ENCODE data around the gene NUTM2E. TPM values are rescaled to one million over a fixed set of nuclear protein-coding genes. Genes with fewer than 3 reads are reported as not detected.
"Not testable (repeated sequence)": the region's sequence is repeated elsewhere in the genome, so short reads cannot be mapped to it uniquely, and the experiment has no call there.

Gene NUTM2E
- not detected in 2 replicates for total RNA-seq (2014; rRNA removed; shearing (Covaris generic))

GRCh38 chr10:79826496-79827215 is at the start of gene NUTM2E:
NUTM2E (plus strand) TSS chr10:79826739; CDS start chr10:79841741, 15,002 bp downstream.
- DNase-seq (ENCODE audit: low read depth) = peak; percentile 74

GRCh38 chr10:79777997-79778396 is 48.5 kb upstream of the NUTM2E start:
- not testable (repeated sequence) for DNase-seq (ENCODE audit: low read depth)

- DNase-seq (ENCODE audit: low read depth) = peak; percentile 42
Observed at GRCh38 chr10:79779310-79779938, 47.1 kb upstream of the NUTM2E start.

- not testable (repeated sequence) for DNase-seq (ENCODE audit: low read depth)
Observed at GRCh38 chr10:79779992-79780391, 46.5 kb upstream of the NUTM2E start.

GRCh38 chr10:79781584-79781983 is 45.0 kb upstream of the NUTM2E start:
- not testable (repeated sequence) for DNase-seq (ENCODE audit: low read depth)

- not testable (repeated sequence) for DNase-seq (ENCODE audit: low read depth)
Observed at GRCh38 chr10:79787455-79787952, 39.0 kb upstream of the NUTM2E start.

GRCh38 chr10:79789351-79789750 is 37.2 kb upstream of the NUTM2E start:
- DNase-seq (ENCODE audit: low read depth) = not testable (repeated sequence)

- DNase-seq (ENCODE audit: low read depth) = not testable (repeated sequence)
Observed at GRCh38 chr10:79791906-79792517, 34.5 kb upstream of the NUTM2E start.

- DNase-seq (ENCODE audit: low read depth) = not testable (repeated sequence)
Observed at GRCh38 chr10:79799337-79799736, 27.2 kb upstream of the NUTM2E start.

- not testable (repeated sequence) for DNase-seq (ENCODE audit: low read depth)
Observed at GRCh38 chr10:79805857-79806256, 20.7 kb upstream of the NUTM2E start.

GRCh38 chr10:79811895-79812294 is 14.6 kb upstream of the NUTM2E start:
- not testable (repeated sequence) for DNase-seq (ENCODE audit: low read depth)

- DNase-seq (ENCODE audit: low read depth) = not testable (repeated sequence)
Observed at GRCh38 chr10:79816290-79816689, 10.2 kb upstream of the NUTM2E start.

- not testable (repeated sequence) for DNase-seq (ENCODE audit: low read depth)
Observed at GRCh38 chr10:79823387-79823786, 3.2 kb upstream of the NUTM2E start.

GRCh38 chr10:79825587-79826011 is 940 bp upstream of the NUTM2E start:
- DNase-seq (ENCODE audit: low read depth) = not testable (repeated sequence)

GRCh38 chr10:79826131-79826495 is 426 bp upstream of the NUTM2E start:
- not testable (repeated sequence) for DNase-seq (ENCODE audit: low read depth)

- DNase-seq (ENCODE audit: low read depth) = not testable (repeated sequence)
Observed at GRCh38 chr10:79833833-79834232, 7.3 kb downstream of the NUTM2E start.

- DNase-seq (ENCODE audit: low read depth) = not testable (repeated sequence)
Observed at GRCh38 chr10:79835891-79836290, 9.4 kb downstream of the NUTM2E start.

GRCh38 chr10:79836891-79837290 is 10.4 kb downstream of the NUTM2E start:
- not testable (repeated sequence) for DNase-seq (ENCODE audit: low read depth)

GRCh38 chr10:79838441-79838840 is 11.9 kb downstream of the NUTM2E start:
- not testable (repeated sequence) for DNase-seq (ENCODE audit: low read depth)

- not testable (repeated sequence) for DNase-seq (ENCODE audit: low read depth)
Observed at GRCh38 chr10:79853191-79853854, 26.8 kb downstream of the NUTM2E start.

- DNase-seq (ENCODE audit: low read depth) = not testable (repeated sequence)
Observed at GRCh38 chr10:79862269-79862668, 35.7 kb downstream of the NUTM2E start.

GRCh38 chr10:79862803-79863202 is 36.3 kb downstream of the NUTM2E start:
- not testable (repeated sequence) for DNase-seq (ENCODE audit: low read depth)
